GM06990 (cell line): ENCODE results near the gene FUT3.

Source experiments
- DNase-seq: peaks from one replicate; pipeline ENCODE4 v3.0.0-alpha.2; 2011; ENCODE audit not compliant: insufficient read length; ENCODE audit errors: extremely low read depth
- H3K27me3 ChIP-seq: replicated peaks from 2 replicates; pipeline ENCODE4 v1.6.0; 2011; ENCODE audit warnings: low read length; ENCODE audit not compliant: control insufficient read depth, insufficient read depth
- H3K36me3 ChIP-seq: 2 replicates; pipeline ENCODE4 v1.5.1; 2011; ENCODE audit warnings: low read length; ENCODE audit not compliant: control insufficient read depth, insufficient read depth
- H3K4me3 ChIP-seq: replicated peaks from 2 replicates; pipeline ENCODE4 v1.5.1; 2011; ENCODE audit warnings: low read depth, mild to moderate bottlenecking, control low read depth, low read length
- TF ChIP-seq, protein P1 (sequence below): IDR thresholded peaks from 2 replicates; pipeline ENCODE4 v1.5.1; 2011; ENCODE audit warnings: low read length, control low read depth, mild to moderate bottlenecking, inconsistent platforms; ENCODE audit not compliant: insufficient read depth, poor library complexity, severe bottlenecking

The FUT3 gene

DNA sequence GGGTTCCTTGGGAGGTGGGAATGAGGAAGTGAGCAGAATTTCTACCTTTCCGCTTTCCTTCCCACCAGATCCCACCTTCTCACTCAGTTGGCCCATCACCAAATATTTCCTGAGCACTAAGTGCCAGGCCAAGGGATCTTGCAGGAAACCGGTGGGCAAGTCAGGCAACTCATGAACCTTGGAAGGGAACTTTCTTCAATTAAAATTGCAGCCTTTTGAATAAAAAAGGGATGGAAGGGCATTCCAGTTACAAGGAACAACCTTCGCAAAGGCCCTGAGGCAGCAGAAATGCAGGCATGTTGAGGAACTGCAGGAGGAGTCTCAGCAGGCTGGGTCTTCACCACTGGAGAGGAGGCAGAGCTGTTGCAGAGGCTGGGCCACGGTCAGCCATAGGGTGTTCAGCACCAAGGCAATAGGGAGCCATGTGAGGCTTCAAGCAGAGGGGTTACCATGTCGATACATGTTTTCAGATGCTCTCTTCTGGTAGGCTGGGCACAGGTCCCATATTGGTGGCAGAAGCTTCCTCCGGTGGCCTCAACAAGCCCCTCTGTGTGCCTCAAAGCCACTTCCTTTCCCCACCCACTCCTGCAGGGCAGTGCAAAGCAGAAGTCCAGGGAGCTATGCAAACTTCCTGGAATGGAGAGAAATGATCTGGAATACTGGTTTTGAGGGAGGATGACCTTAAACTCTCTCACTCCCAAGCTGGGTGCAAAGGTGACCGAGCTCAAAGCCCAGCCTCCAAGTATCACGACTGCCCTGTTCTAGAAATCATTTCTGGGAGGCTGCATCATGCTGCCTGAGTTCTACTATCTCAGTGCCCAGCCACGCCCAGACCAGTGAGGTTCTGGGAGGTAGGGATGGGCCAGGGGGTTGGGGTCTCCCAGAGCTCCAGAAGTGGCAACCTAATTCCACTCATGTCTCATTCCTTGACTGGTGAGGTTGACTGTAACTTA is 11.9 kb downstream of the FUT3 start, which contains the start of gene FUT6:
FUT6 (minus strand) TSS at position 638 of the 953 bp plus-strand sequence. CDS start 7,135 bp downstream, outside the sequence.
- DNase-seq = no peak
- TF ChIP-seq, protein P1, sequence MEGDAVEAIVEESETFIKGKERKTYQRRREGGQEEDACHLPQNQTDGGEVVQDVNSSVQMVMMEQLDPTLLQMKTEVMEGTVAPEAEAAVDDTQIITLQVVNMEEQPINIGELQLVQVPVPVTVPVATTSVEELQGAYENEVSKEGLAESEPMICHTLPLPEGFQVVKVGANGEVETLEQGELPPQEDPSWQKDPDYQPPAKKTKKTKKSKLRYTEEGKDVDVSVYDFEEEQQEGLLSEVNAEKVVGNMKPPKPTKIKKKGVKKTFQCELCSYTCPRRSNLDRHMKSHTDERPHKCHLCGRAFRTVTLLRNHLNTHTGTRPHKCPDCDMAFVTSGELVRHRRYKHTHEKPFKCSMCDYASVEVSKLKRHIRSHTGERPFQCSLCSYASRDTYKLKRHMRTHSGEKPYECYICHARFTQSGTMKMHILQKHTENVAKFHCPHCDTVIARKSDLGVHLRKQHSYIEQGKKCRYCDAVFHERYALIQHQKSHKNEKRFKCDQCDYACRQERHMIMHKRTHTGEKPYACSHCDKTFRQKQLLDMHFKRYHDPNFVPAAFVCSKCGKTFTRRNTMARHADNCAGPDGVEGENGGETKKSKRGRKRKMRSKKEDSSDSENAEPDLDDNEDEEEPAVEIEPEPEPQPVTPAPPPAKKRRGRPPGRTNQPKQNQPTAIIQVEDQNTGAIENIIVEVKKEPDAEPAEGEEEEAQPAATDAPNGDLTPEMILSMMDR = no peak
- no peaks in the 10 kb centered on the region for H3K27me3 ChIP-seq
- no peak within 1 kb of the TSS for H3K4me3 ChIP-seq
- H3K36me3 ChIP-seq = no peaks in the 10 kb centered on the region

DNA sequence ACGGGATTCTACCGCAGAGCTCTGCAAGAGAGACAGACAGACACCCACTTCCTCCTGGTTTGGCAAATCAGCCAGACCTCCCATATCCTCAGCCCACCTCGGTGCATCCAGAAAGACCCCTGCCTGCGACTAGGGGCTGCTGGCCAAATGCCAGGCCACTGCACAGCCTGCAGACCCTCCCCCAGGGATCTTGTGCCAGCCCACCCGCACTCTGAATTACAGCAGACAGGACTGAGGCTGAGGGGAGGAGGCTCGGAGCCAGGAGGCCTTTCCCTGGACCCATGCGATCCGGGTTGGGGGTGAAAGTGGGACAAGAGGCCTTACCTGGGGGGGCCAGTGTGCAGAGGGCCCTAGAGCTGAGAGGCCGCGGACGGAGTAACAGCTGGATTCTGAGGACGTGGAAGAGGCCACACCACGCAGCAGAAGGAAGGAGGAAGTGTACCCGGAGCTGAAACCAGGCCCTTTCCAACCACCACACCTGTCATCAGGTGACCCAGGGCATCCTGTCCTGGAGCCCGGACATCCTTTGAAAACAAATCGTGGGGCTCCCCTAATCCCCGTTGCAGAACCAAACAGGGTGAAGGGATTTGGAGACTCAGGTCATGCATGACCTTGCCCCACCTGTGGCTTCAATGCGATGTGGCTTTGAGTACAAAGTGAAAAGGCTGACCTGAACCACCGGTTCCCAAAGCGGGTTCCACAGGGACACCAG is 12.7 kb downstream of the FUT3 start:
- H3K27me3 ChIP-seq = no peaks in the 10 kb centered on the region
- no peaks in the 10 kb centered on the region for H3K36me3 ChIP-seq
- no peak overlapping the region for H3K4me3 ChIP-seq
- no peak for DNase-seq
- TF ChIP-seq, protein P1 = no peak

DNA sequence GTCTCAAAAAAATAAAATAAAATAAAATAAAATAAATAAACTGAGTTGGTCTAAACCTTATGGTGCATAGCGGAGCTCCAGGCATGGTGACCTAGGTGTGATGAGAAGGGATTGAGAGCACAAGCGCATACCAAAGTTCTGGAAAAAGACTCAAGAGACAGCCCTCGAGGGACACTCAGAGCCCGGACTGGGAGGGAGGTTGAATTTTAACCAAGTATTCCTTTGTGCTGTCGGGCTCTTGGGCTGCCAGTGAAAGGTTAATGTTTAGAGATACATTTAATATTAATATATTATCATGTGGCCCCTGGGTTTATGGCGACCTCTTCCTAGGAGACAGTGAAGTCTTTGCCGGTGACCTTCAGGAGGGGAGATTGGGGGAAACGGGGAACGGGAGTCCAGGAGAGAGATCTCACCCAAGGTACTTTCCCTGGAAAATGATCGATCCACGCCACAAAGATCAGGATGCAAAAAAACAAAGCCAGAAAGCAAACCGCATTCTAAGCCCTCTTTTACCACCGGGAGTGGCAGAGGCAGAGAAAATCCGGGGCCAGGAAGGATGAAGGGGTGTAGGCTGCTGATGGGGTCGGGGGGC is 13.4 kb downstream of the FUT3 start:
- no peak overlapping the region for H3K4me3 ChIP-seq
- TF ChIP-seq, protein P1 = no peak
- H3K36me3 ChIP-seq = no peaks in the 10 kb centered on the region
- no peak for DNase-seq
- H3K27me3 ChIP-seq = no peaks in the 10 kb centered on the region

DNA sequence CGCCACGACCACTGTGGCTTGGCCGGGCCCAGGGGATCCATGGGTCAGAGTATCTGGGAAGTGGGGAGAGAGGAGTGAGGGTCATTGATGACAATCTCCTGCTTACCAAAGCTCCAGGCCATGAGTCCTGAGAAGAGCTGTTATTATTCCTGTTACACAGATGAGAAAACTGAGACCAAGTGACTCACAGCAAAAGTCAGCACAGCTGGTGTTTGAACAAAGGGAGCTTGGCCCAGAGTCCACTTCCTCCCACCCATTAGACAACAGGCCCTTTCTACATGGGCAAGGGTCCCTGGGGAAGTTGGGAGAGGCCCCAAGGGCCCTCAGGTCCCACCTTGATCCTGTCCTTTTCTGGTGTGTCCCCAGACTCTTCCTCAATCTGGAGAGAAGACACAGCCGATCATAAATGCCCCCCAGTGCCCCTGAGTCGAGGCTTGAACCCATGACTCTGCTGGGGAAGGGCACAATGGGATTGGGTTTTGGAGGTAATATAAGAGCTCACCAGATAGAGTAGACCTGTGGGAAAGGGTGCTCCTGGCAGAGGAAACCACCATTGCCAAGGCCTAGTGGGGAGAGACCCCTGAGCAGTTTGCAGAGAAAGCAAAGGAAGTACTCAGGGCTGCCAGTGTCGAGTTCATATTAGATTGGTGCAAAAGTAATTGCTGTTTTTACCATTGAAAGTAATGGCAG is 18.6 kb downstream of the FUT3 start:
- no peak for DNase-seq
- TF ChIP-seq, protein P1 = no peak
- H3K27me3 ChIP-seq = no peaks in the 10 kb centered on the region
- no peaks in the 10 kb centered on the region for H3K36me3 ChIP-seq
- H3K4me3 ChIP-seq = no peak overlapping the region

DNA sequence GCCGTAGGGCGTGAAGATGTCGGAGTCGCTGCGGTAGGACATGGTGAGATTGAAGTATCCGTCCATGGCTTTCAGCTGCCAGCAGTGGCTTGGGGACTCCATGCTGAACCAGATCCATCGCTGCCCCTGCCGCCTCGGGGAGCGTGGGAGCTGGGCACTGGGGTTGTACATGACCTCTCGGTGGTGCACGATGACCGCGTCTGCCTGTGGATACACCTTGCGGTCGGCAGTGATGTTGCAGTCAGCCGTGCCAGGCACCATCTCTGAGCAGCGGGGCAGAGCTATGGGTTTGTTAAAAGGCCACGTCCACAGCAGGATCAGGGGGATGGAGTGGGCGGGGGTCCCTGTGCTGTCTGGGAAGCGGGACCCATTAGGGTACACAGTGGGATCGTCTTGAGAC is 19.2 kb downstream of the FUT3 start:
- H3K4me3 ChIP-seq = no peak overlapping the region
- H3K27me3 ChIP-seq = no peaks in the 10 kb centered on the region
- no peak for DNase-seq
- no peaks in the 10 kb centered on the region for H3K36me3 ChIP-seq
- TF ChIP-seq, protein P1 = no peak
